ENCODE measurements around the gene SRPK2.

Gene SRPK2

DNA sequence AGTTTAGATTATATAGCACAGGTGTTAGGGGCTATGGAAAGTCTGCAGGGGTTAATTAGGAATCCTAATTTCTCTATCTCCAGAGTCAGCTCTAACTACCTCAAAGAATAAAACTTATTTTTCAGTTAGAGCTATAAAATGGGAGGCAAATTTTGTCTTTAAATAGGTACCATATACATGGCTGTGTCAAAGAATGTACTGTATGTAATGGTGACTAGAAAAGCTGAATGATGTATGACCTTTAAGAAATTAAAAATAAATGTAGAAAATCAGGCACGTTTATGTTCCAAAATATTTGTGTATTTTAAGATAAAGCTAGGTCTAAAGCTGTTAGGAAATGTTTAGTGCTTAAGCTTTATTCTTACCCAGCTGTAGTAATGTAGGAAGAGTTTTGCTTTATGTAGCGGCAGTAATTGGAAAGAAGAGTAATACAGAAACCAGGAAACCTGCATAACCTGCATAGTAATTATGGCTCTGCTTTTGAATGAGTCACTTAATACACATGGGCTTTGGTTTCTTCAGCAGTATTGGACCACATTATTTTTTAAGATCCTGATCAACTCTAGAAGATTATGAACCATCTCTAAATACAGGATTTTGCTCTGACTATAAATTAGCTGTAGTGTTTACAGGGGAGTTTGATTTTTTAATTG is 289.7 kb downstream of the SRPK2 start:
- DNase-seq (ENCODE audit: low read depth in 2 of 2): no peak

DNA sequence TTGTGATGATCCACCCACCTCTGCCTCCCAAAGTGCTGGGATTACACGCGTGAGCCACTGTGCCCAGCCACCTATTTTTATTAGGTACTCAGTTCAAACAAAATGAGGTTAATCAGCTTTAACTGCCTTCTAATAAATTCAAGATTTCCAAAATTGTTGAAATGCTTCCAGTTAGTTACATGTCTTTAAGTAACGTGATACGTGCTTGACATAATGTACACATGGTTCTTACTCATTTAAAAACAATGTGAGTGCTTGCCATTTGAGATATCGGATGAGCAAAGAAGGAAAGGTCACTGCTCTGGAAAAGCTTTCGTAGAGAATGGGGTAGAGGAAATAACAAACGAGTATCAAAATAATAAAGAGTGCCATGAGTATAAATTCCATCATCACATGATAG is 291.1 kb downstream of the SRPK2 start:
- no peak for DNase-seq (ENCODE audit: low read depth in 2 of 2)

DNA sequence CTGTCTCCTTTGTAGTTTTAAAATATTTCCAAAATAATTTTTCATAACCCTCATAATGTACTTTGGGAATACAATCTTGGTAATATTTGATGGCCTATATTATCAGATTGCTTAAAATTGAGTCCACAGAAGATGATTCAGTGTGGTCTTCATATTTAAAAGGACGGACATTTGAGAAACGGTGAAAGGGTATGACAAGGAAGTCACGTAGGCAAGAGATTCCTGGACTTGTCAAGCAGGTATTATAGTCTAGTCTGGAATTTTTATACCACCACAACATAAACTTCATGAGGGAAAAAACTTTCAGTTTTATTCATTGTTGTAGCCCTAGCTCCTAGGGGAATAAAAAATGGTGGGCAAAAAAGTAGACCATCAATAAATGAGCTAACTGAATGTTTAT is 292.4 kb downstream of the SRPK2 start:
- DNase-seq (ENCODE audit: low read depth in 2 of 2): no peak

DNA sequence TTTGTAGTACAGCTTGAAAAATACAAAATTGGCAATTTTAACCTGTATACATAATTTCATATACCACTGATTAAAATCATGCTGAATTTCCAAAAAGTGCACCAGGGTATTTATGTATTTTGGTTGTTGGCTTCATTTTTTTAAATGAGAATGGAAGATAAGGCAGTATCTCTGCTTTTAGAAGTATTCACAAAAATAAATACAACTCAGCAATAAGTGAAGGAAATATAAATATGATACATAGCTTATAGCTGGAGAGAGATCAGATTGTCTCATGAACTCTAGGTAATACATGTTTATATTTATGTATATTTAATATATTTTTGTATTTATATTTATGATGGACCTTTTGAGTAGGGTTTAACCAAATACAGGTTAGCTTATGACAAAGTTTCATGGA is 293.8 kb downstream of the SRPK2 start:
- no peak for DNase-seq (ENCODE audit: low read depth in 2 of 2)

DNA sequence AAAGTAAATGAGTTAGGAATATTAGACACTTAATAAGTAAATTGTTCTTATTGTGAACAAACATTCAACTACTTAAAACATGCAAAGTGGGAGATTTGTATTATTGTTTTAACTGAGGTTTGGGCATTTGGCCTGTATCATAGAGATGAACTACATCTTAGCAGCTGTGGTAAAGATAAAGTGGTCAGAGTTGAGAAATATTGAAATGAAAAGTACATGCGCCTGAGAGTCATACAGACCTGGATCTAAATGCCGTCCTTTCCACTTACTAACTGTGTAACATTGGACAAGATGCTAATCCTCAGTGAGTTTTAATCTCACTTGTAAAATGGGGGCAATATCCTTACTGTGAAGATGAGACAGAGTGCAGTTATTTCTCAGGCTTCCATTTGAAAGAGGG is 300.3 kb downstream of the SRPK2 start:
- DNase-seq (ENCODE audit: low read depth in 2 of 2): no peak

DNA sequence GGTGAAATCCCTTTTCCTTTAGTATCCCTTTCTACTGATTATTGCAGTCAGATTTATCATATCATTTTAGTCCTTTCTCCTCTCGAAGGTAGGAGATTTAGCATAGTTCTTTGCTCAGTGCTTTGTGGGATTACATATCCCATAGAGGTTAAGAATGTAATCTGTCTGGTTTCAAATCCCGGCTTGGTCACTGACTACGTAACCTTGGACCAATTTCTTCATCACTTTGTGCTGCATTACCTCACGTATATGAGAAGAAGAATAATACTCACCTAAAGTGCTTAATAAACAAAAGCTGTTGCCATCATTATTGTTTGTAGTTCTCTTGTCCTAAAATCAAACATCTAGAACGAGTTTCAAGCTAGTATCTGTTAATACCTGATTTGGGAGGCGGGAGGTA is 300.7 kb downstream of the SRPK2 start:
- no peak for DNase-seq (ENCODE audit: low read depth in 2 of 2)

DNA sequence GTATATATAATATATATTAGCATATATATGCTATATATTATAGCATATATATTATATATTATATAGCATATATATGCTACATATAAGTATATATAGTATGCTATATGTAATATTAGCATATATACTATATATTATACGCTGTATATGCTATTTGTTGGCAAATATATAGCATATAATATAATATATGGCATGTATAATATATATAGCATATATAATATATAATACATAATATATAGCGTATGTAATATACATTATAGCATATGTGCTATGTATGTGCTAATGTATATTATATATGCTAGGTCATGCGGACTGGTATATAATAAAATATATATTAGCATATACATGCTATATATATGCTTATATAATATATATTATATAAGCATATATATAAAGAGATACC is 301.9 kb downstream of the SRPK2 start:
- no peak for DNase-seq (ENCODE audit: low read depth in 2 of 2)

DNA sequence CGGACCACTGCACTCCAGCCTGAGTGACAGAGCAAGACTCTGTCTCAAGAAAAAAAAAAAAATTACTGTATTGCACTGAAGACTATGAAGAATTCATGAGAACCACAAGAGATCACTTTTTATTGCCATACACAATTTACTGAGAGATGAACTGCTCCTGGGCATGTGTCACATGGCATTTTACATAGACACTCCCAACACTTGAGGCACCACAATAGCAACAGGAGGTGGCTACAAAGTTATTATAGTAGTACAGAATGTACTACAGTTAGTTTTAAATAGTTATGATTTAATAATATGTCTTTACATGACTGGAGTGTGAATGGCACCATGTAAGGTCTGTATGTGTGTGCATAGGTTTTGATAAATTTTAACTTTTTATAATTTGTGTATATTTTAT is 304.1 kb downstream of the SRPK2 start:
- DNase-seq (ENCODE audit: low read depth in 2 of 2): no peak

DNA sequence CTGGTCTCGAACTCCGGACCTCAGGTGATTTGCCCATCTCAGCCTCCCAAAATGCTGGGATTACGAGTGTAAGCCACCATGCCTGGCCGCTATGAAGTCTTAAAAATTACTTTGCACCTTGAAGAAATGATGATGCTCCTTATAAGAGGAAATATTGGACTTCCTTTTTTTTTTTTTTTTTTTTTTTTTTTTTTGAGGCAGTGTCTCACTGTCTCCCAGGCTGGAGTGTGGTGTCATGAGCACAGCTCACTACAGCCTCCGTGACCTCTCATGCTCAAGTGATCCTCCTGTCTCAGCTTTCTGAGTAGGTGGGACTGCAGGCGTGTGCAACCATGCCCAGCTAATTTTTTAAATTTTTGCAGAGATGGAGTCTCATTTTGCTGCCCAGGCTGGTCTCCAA is 309.4 kb downstream of the SRPK2 start:
- no peak for DNase-seq (ENCODE audit: low read depth in 2 of 2)

DNA sequence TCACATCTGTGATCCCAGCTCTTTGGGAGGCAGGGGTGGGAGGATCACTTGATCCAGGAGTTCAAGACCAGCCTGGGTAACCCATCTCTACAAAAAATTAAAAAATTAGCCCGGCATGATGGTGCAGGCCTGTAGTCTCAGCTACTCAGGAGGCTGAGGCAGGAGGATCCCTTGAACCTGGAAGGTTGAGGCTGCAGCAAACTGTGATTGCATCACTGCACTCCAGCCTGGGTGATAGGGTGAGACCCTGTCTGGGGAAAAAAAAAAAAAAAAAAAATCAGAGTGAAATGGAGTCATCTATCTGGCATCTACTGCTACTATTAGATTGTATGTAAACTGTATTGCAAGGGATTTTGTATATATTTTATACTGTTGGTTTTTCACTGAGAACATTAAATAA is 315.6 kb downstream of the SRPK2 start:
- no peak for DNase-seq (ENCODE audit: low read depth in 2 of 2)

DNA sequence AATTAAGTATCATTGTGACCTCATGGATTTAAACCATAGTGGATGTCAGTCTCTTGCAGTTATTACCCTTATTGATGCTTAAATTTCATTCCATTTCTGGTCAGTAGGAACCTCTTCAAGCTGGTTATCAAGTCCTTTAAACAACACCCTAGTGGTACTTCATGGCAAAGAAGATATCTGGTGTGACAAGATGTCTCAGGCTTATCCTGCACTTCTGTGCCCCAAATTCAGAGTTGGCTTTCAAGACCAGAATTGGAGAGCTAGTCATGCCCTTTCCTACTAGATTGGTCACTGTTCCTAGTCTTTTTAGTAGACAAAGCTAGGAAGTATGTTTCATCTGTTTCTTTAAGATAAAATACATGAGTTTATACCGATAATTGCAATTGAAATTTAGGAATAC is 319.8 kb downstream of the SRPK2 start:
- no peak for DNase-seq (ENCODE audit: low read depth in 2 of 2)

DNA sequence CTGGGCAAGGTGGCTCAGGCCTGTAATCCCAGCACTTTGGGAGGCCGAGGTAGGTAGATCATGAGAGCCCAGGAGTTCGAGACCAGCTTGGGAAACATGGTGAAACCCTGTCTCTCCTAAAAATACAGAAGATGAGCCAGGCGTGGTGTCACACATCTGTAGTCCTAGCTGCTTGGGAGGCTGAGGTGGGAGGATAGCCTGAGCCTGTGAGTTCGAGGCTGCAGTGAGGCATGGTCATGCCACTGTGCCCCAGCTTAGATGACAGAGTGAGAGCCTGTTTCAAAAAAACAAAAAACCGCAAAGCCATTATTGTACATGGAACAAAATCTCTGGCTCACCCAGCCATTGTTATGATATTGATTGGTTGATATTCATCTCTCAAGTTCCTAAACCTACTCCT is 321.0 kb downstream of the SRPK2 start:
- no peak for DNase-seq (ENCODE audit: low read depth in 2 of 2)
